Measurements from ENCODE around the gene COLQ. TPM values are rescaled to one million over a fixed set of nuclear protein-coding genes. Genes with fewer than 3 reads are reported as not detected.
A peak's percentile ranks its signal among the peaks of the same experiment; 100 is the strongest.

The COLQ gene
- total RNA-seq, 4 donors from 2014 or later = 0.53 to 13.2 (median 2.6) TPM

- Histone ChIP-seq H3K27me3 (no peaks in the 10 kb centered on the region), H3K9me3 (no peaks in the 10 kb centered on the region), H3K4me1 (no peaks in the 10 kb centered on the region), H3K4me3 (no peak overlapping the region), H3K36me3 (no peaks in the 10 kb centered on the region), H3K27ac (no peak overlapping the region)
- DNase-seq = no peak
- TF ChIP-seq POLR2A (IDR thresholded peaks at IDR 0.05) = no peak
- TF ChIP-seq CTCF (IDR thresholded peaks at IDR 0.05) = no peak
Measured at GRCh38 chr3:15471861-15472260, 49.6 kb downstream of the COLQ start.

GRCh38 chr3:15470849-15471248, 50.7 kb downstream of the COLQ start:
- no peaks in the 10 kb centered on the region for H3K36me3 ChIP-seq
- H3K4me1 ChIP-seq = no peaks in the 10 kb centered on the region
- TF ChIP-seq CTCF (IDR thresholded peaks at IDR 0.05) (no peak), POLR2A (IDR thresholded peaks at IDR 0.05) (no peak)
- no peaks in the 10 kb centered on the region for H3K27me3 ChIP-seq
- H3K27ac ChIP-seq = no peak overlapping the region
- H3K4me3 ChIP-seq = no peak overlapping the region
- H3K9me3 ChIP-seq = no peaks in the 10 kb centered on the region
- no peak for DNase-seq

DNA sequence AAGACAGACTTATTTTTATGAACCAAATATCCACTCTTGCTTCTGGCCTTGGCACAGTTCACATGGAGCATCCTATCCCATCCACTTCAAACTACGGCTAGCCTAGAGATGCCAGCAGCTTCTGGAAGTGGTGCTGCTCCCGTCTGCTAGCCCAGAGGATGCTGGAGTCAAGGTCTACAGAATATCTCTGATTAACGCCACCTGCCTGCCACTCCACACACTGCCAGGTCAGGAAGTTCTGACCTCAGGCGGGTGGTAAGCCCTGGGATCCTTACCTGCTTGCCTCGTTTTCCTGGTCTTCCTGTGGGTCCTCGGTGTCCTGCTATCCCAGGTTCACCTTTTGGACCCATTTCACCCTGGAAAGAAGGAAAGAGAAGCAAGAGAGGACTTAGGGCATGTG, 51.2 kb downstream of the COLQ start:
- no peaks in the 10 kb centered on the region for H3K27me3 ChIP-seq

DNA sequence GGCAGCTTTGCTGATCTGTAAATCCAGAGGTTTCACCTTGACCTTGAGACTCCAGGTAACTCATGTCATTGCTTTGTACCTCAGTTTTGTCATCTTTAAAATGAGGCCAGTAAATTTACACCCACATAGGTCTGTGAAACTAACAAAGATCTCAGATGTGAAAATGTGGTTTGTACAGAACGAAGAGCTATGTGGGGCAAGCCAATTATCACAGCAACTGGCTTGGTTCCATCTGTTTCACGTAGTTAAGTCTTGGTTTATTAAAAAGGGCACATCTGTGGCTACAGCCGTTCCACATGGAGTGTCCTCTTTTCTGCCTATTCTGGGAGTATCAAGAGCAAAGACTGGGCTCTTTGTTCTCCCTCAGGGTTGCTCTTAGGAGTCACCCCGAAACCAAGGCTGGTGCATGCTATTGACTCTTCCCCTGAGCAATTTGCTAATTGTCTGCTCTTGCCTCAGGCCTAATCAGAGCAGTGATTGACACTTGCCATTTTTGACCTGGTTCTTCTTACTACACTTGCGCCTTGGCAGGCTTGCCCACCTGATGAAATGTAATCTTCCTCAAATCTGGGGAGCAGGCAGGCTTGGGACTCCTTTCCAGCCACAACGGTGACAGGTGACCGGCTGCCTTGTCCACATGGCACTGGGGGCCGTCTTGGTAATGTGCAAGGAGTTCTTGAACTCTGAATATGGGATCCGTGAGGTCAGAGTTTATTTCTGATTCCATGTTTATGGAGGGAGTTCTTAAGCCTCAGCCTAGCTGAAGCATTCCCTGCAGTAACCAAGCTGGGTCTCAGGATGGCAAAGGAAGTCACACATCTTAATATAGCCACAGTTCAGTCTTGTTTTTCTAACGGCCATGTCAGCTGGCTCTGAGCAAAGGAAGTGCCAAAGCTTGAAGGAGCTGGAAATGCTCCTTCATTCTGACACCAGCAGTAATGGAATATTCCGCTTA, 54.0 kb downstream of the COLQ start:
- no peaks in the 10 kb centered on the region for H3K27me3 ChIP-seq
- no peak for DNase-seq
- H3K4me1 ChIP-seq = no peaks in the 10 kb centered on the region
- no peak for TF ChIP-seq CTCF (IDR thresholded peaks at IDR 0.05)
- TF ChIP-seq POLR2A (IDR thresholded peaks at IDR 0.05) = no peak
- no peaks in the 10 kb centered on the region for H3K36me3 ChIP-seq
- no peaks in the 10 kb centered on the region for H3K9me3 ChIP-seq
- no peak overlapping the region for H3K4me3 ChIP-seq
- no peak overlapping the region for H3K27ac ChIP-seq

More for the DNA sequence above, 51.2 kb downstream of the COLQ start:
- Histone ChIP-seq H3K4me3 (no peak overlapping the region), H3K9me3 (no peaks in the 10 kb centered on the region), H3K27ac (no peak overlapping the region), H3K4me1 (no peaks in the 10 kb centered on the region), H3K36me3 (no peaks in the 10 kb centered on the region)
- DNase-seq = no peak
- TF ChIP-seq POLR2A (IDR thresholded peaks at IDR 0.05) = no peak
- peak in 1 of 6 experiments; percentile 11 for TF ChIP-seq CTCF (IDR thresholded peaks at IDR 0.05)

- Histone ChIP-seq H3K4me1 (no peaks in the 10 kb centered on the region), H3K9me3 (no peaks in the 10 kb centered on the region), H3K4me3 (no peak overlapping the region), H3K27me3 (no peaks in the 10 kb centered on the region), H3K27ac (no peak overlapping the region), H3K36me3 (no peaks in the 10 kb centered on the region)
- no peak for TF ChIP-seq POLR2A (IDR thresholded peaks at IDR 0.05)
- DNase-seq = no peak
Measured at GRCh38 chr3:15465876-15466585, 55.5 kb downstream of the COLQ start.

GRCh38 chr3:15462451-15462850, 59.1 kb downstream of the COLQ start:
- DNase-seq = no peak
- TF ChIP-seq POLR2A (IDR thresholded peaks at IDR 0.05) = no peak
- TF ChIP-seq CTCF (IDR thresholded peaks at IDR 0.05) = no peak
- no peak overlapping the region for H3K4me3 ChIP-seq
- no peaks in the 10 kb centered on the region for H3K27me3 ChIP-seq
- no peaks in the 10 kb centered on the region for H3K36me3 ChIP-seq
- no peaks in the 10 kb centered on the region for H3K9me3 ChIP-seq
- H3K27ac ChIP-seq = no peak overlapping the region
- no peaks in the 10 kb centered on the region for H3K4me1 ChIP-seq
